GM18868 (cell line): ENCODE measurements around the gene RPLP2.

Experiments used
- ATAC-seq: cut with Tn5 transposase; IDR thresholded peaks from one replicate; pipeline ENCODE4 v1.9.1; 2021; ENCODE audit warnings: mild to moderate bottlenecking, moderate library complexity; ENCODE audit not compliant: unreplicated experiment

Gene RPLP2

GRCh38 chr11:833114-833791, 23.5 kb downstream of the RPLP2 start:
- no peak for ATAC-seq

- no peak for ATAC-seq
These were observed 24.1 kb downstream of the RPLP2 start for GRCh38 chr11:833849-834311.

GRCh38 chr11:834371-835316, 24.9 kb downstream of the RPLP2 start:
- no peak for ATAC-seq

- no peak for ATAC-seq
These were observed 26.5 kb downstream of the RPLP2 start for GRCh38 chr11:836274-836673.

GRCh38 chr11:836700-837099, 26.9 kb downstream of the RPLP2 start:
- ATAC-seq: no peak

- ATAC-seq: no peak
These were observed 27.6 kb downstream of the RPLP2 start for GRCh38 chr11:837189-837989.

- ATAC-seq: no peak
These were observed 28.2 kb downstream of the RPLP2 start for GRCh38 chr11:837990-838307.

- ATAC-seq: no peak
These were observed 28.9 kb downstream of the RPLP2 start for GRCh38 chr11:838441-839279.

GRCh38 chr11:839280-839623, 29.5 kb downstream of the RPLP2 start:
- ATAC-seq: no peak

- no peak for ATAC-seq
These were observed 30.3 kb downstream of the RPLP2 start for GRCh38 chr11:839875-840617.

- peak; percentile 14 for ATAC-seq
These were observed 32.2 kb downstream of the RPLP2 start for GRCh38 chr11:841981-842369.

- peak; percentile 64 for ATAC-seq
These were observed 32.7 kb downstream of the RPLP2 start, which contains the start of the genes POLR2L and TSPAN4 for GRCh38 chr11:842370-843002. POLR2L (minus strand) TSS chr11:842529; CDS start chr11:842508, 21 bp downstream. TSPAN4 (plus strand) TSS chr11:842852; CDS start chr11:850305, 7,453 bp downstream.

GRCh38 chr11:843086-843734, 33.4 kb downstream of the RPLP2 start:
- ATAC-seq: no peak

- no peak for ATAC-seq
These were observed 34.3 kb downstream of the RPLP2 start for GRCh38 chr11:843818-844692.

- ATAC-seq: no peak
These were observed 35.2 kb downstream of the RPLP2 start for GRCh38 chr11:844693-845644.

- ATAC-seq: no peak
These were observed 36.2 kb downstream of the RPLP2 start for GRCh38 chr11:845872-846495.
